ENCODE data around the gene ZNF543. TPM values are rescaled to one million over a fixed set of nuclear protein-coding genes. Genes with fewer than 3 reads are reported as not detected.

Gene ZNF543
- total and polyA plus RNA-seq, 2 of the 13 experiments (the other 11 are each of a cell fraction or from before 2014, with no cell fraction given): 2.1 to 8.9 TPM

DNA sequence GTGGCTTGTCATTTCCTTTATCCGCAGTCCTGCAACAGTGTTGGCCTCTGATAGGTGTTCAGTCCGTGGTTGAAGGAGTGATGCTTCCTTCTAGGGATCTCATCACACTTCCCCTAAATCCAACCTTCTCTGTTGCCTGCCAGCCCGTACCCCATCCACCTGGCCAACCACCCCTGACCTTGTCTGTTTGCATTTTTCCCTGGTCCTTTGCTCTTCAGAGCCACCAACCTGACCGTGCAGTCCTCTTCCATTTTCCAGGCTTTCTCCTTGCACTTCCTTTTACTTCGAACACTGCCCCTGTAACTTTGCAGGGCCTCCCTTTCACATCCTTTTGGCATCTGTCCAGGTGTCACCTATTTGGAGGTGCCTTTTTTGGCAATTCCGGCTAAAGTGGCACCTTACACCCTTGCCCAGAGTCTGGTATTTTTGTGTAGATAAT is 39.3 kb upstream of the ZNF543 start:
- Histone ChIP-seq H3K4me1 (ENCODE audit: insufficient read depth, low read length) (peaks cover 59% of the 10 kb centered on the region), H3K9me3 (ENCODE audit: low read length) (no peaks in the 10 kb centered on the region), H3K4me2 (ENCODE audit: low read depth, low read length) (peak overlapping the region; percentile 80), H3K9ac (ENCODE audit: insufficient read depth, low read depth, low read length) (peak overlapping the region; percentile 100), H2AFZ (ENCODE audit: low read length) (no peak overlapping the region), H3K36me3 (replicated peaks in 1 of 2; ENCODE audit: control insufficient read depth in 1 of 2, insufficient read depth in 2 of 2, low read length in 2 of 2) (peaks cover 16 to 22% of the 10 kb centered on the region in 2 experiments), H3K27ac (ENCODE audit: extremely low read length, insufficient read depth, low read length) (peak overlapping the region; percentile 98), H3K4me3 (replicated peaks in 1 of 3; ENCODE audit: insufficient read depth in 1 of 3, low read depth in 2 of 3, low read length in 3 of 3) (peak overlapping the region; percentile 79 to 95 (median 87)), H3K79me2 (ENCODE audit: insufficient read depth, low read length) (peaks cover 56% of the 10 kb centered on the region), H4K20me1 (ENCODE audit: insufficient read depth, low read length) (peaks cover 23% of the 10 kb centered on the region), H3K27me3 (ENCODE audit: control insufficient read depth in 1 of 2, insufficient read depth in 2 of 2, low read length in 2 of 2) (no peaks in the 10 kb centered on the region; a peak in 1 of 5 replicates)
- FAIRE-seq (peak; percentile 40), DNase-seq (ENCODE audit: low spot score) (no peak), ATAC-seq (no peak)
- no TSS peak for BruUV-seq (replicated peaks)
- TF ChIP-seq POLR2A (IDR thresholded peaks at IDR 0.05; ENCODE audit: insufficient read depth in 1 of 2, low read depth in 2 of 2, low read length in 2 of 2) (peak in 1 of 2 experiments; percentile 24; a peak in 1 of 4 replicates), ZNF530 (CRISPR knock-in tag; IDR thresholded peaks at IDR 0.05; ENCODE audit: low read depth) (no peak), ZNF235 (CRISPR knock-in tag; IDR thresholded peaks at IDR 0.05; ENCODE audit: borderline replicate concordance) (no peak), NRL (CRISPR knock-in tag; IDR thresholded peaks at IDR 0.05; ENCODE audit: borderline replicate concordance) (no peak), SRF (IDR thresholded peaks at IDR 0.05; ENCODE audit: low read depth, low read length) (peak; percentile 88), ZNF30 (CRISPR knock-in tag; IDR thresholded peaks at IDR 0.05) (peak; percentile 57; the same call in 1 of the 2 replicates), ZNF224 (CRISPR knock-in tag; IDR thresholded peaks at IDR 0.05) (0 out of 2 replicates have a peak, but pooled peaks have one; percentile 12)
- TF ChIP-seq, protein P1, sequence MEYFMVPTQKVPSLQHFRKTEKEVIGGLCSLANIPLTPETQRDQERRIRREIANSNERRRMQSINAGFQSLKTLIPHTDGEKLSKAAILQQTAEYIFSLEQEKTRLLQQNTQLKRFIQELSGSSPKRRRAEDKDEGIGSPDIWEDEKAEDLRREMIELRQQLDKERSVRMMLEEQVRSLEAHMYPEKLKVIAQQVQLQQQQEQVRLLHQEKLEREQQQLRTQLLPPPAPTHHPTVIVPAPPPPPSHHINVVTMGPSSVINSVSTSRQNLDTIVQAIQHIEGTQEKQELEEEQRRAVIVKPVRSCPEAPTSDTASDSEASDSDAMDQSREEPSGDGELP (IDR thresholded peaks at IDR 0.05; ENCODE audit: borderline replicate concordance, low read depth): no peak
- TF ChIP-seq, protein P2, sequence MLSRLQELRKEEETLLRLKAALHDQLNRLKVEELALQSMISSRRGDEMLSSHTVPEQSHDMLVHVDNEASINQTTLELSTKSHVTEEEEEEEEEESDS (CRISPR knock-in tag; IDR thresholded peaks at IDR 0.05; ENCODE audit: borderline replicate concordance): no peak
- TF ChIP-seq, protein P3, sequence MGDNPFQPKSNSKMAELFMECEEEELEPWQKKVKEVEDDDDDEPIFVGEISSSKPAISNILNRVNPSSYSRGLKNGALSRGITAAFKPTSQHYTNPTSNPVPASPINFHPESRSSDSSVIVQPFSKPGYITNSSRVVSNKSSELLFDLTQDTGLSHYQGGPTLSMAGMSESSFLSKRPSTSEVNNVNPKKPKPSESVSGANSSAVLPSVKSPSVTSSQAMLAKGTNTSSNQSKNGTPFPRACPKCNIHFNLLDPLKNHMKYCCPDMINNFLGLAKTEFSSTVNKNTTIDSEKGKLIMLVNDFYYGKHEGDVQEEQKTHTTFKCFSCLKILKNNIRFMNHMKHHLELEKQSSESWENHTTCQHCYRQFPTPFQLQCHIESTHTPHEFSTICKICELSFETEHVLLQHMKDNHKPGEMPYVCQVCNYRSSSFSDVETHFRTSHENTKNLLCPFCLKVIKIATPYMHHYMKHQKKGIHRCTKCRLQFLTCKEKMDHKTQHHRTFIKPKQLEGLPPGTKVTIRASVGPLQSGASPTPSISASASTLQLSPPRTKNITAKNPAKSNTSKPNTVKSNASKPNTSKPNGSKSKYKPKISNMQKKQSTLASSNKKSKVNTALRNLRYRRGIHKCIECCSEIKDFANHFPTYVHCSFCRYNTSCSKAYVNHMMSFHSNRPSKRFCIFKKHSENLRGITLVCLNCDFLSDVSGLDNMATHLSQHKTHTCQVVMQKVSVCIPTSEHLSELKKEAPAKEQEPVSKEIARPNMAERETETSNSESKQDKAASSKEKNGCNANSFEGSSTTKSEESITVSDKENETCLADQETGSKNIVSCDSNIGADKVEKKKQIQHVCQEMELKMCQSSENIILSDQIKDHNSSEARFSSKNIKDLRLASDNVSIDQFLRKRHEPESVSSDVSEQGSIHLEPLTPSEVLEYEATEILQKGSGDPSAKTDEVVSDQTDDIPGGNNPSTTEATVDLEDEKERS (CRISPR knock-in tag; IDR thresholded peaks at IDR 0.05): 0 out of 2 replicates have a peak, but pooled peaks have one; percentile 3
- POLR2A ChIA-PET: interaction anchor here (0.7 to 1.0 kb wide), 2 partner anchors 8 to 41 kb away, joined by 4 read pairs; partner anchors contain the start of gene ZNF805
- intact Hi-C loops (cut with micrococcal nuclease; ENCODE audit: unreplicated experiment) (loop anchor here (1.0 to 2.0 kb wide), 2 partner anchors 41 to 82 kb away; partner anchors contain the start of genes TRAPPC2B, ZNF547 and ZNF805), in situ Hi-C loops (cut with HindIII; ENCODE audit: extremely low pct_ligation_motif_present, low pct_unique_long_range_greater_than_20kb) (loop anchor here (5.0 kb wide), 1 partner anchor 39 kb away; the partner anchor contains the start of gene ZNF805)
- 2% methylated on average over 6 of the region's 6 CpGs for WGBS (ENCODE audit: low lambda C conversion rate)
- CTCF ChIA-PET (ENCODE audit: low intra/inter-chr PET ratio, low total read pairs): no interaction called here
